ENCODE data around the gene GPRIN2.
"Not testable (repeated sequence)": the region's sequence is repeated elsewhere in the genome, so short reads cannot be mapped to it uniquely, and the experiment has no call there.

GPRIN2 gene

DNA sequence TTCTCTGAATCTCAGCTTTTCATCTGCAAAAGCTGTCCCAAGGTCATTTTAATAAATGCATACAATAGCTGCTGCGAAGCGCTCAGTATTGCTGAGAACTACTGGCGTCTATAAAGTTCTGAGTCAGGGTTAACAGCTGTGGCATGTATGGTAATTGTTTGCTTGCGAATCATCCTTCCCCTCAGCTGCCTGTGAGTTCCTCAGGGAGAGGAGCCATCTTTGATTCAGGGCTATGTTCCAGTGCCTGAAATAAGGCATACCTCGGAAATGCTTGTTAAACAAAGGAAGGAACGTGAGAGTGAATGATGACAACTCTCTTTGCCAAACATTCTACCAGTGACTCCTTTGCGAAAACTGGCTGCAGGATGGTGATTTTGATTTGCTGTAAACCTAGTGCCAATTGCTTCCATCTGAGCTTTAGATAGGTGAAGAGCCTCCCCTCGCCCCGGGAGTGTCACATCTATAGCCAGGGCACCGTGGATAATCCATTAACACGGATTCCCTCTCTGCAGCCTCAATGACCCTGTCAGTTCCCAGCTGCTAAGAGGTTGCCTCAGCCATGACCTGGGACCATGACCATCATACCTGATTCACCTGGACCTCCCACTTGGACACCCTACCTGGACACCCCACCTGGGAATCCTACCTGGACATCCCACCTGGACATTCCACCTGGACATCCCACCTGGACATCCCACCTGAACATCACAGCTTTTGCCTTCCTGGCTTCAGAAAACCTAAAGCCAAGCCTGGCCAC, 39.6 kb downstream of the GPRIN2 start:
- DNase-seq = no peak

DNA sequence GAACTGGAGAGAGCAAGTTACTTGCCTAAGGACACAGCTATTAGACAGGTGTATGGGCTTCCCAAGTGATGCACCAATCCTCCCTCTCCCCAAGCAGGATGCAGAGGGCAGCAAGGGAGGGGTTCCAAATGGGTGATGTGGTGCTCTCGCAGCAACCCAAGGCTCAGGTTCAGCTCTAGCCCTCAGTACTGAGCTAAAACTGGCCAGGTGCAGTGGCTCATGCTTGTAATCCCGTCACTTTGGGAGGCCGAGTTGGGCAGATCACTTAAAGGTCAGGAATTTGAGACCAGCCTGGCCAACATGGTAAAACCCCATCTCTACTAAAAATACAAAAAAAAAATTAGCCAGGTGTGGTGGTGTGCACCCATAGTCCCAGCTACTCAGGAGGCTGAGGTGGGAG, 40.7 kb downstream of the GPRIN2 start:
- no peak for DNase-seq

GRCh38 chr10:46515366-46515765, 41.1 kb downstream of the GPRIN2 start:
- DNase-seq = no peak

- no peak for DNase-seq
Measured at GRCh38 chr10:46514899-46515298, 41.6 kb downstream of the GPRIN2 start.

- no peak for DNase-seq
Measured at GRCh38 chr10:46514431-46514861, 42.0 kb downstream of the GPRIN2 start.

GRCh38 chr10:46513333-46513732, 43.1 kb downstream of the GPRIN2 start:
- DNase-seq = not testable (repeated sequence)

GRCh38 chr10:46512725-46513124, 43.7 kb downstream of the GPRIN2 start:
- DNase-seq = not testable (repeated sequence)

DNA sequence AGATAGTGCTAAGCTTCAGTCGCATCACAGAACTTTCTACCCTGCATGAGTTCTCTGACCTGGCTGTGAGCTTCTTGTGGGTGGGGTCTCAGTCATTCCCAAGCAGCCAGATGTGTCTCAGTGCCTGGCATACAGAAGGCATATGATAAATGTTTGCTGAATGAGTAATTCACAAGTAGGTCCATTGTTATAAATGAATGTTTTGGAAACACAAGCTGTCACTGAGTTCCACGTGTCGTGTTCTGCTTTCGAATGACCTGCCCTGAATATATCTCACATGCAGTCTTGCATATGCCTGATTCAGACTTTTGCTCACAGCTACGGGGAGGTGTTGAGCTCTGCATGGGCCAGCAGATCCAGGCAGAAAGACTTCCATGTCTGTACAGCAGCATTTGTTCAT, 44.5 kb downstream of the GPRIN2 start:
- not testable (repeated sequence) for DNase-seq

Data from activated naive CD4-positive, alpha-beta T cell treated with anti-CD3 and anti-CD28 coated beads, Interleukin-2, amount 50 U/mL, for 16 hours (primary cell).